Uterus (tissue), 4 donors: ENCODE results near the gene FBXL2. TPM values are rescaled to one million over a fixed set of nuclear protein-coding genes. Genes with fewer than 3 reads are reported as not detected.

Source experiments
- DNase-seq, 2 donors: peaks; one replicate each; pipeline ENCODE4 v3.0.0-alpha.2; 2019 to 2020
- H3K27ac ChIP-seq, 2 donors: fragments of 200-600 bp; sonication (generic); 1 replicate in 1 of 2; 2 replicates in 1 of 2; pipeline ENCODE4 v1.5.1; 2016 to 2018
- H3K27me3 ChIP-seq, 2 donors: fragments of 200-600 bp; sonication (generic); one replicate each; pipeline ENCODE4 v1.5.1; 2018 to 2019; ENCODE audit warnings: control low read depth in 1 of 2
- H3K36me3 ChIP-seq, 2 donors: fragments of 200-600 bp; sonication (generic); one replicate each; pipeline ENCODE4 v1.5.1; 2019; ENCODE audit warnings: control low read depth in 1 of 2
- H3K4me1 ChIP-seq, 2 donors: fragments of 200-600 bp; sonication (generic); one replicate each; pipeline ENCODE4 v1.5.1; 2018 to 2019; ENCODE audit warnings: control low read depth in 1 of 2
- H3K4me3 ChIP-seq, 2 donors: fragments of 200-600 bp; sonication (generic); 1 replicate in 1 of 2; 2 replicates in 1 of 2; pipeline ENCODE4 v1.5.1; 2018 to 2019; ENCODE audit warnings: mild to moderate bottlenecking in 1 of 2
- H3K9me3 ChIP-seq, 2 donors: fragments of 200-600 bp; sonication (generic); one replicate each; pipeline ENCODE4 v1.5.1; 2019; ENCODE audit warnings: control low read depth in 1 of 2
- POLR2A ChIP-seq, 2 donors: fragments of 450-650 bp; IDR thresholded peaks; one replicate each; pipeline ENCODE4 v1.6.1; 2016; ENCODE audit warnings: antibody characterized with exemption in 2 of 2, mild to moderate bottlenecking in 1 of 2, moderate library complexity in 1 of 2
- intact Hi-C: fragments of 100-400 bp; cut with DNase I; formaldehyde crosslinking; loops from one replicate; pipeline ENCODE4 v1.15.1; 2023; ENCODE audit warnings: low total_unique reads
- total RNA-seq, 4 donors: library from RNA; depleted of rRNA in 3 of 4; stranded (reverse); fragments of >200 nt in 3 of 4; gene quantifications; one replicate each; pipeline versions ENCODE4 v1.1.0 to v1.2.4, GENCODE V29; 2014 to 2023
- TF ChIP-seq, protein P1 (sequence below), 4 experiments: fragments of 200-600 bp in 2 of 4; fragments of 450-650 bp in 2 of 4; sonication (generic) in 2 of 4; IDR thresholded peaks; one replicate each; pipeline ENCODE4 v1.5.1; 2016 to 2019; ENCODE audit warnings: antibody characterized with exemption in 4 of 4, mild to moderate bottlenecking in 2 of 4, moderate library complexity in 1 of 4
- donor health status: DM: yes; HTN: yes; CAD: no.

FBXL2 gene
- total RNA-seq, 4 donors from 2014 or later = 10.2 to 24.3 (median 14.1) TPM; not detected in 1

DNA sequence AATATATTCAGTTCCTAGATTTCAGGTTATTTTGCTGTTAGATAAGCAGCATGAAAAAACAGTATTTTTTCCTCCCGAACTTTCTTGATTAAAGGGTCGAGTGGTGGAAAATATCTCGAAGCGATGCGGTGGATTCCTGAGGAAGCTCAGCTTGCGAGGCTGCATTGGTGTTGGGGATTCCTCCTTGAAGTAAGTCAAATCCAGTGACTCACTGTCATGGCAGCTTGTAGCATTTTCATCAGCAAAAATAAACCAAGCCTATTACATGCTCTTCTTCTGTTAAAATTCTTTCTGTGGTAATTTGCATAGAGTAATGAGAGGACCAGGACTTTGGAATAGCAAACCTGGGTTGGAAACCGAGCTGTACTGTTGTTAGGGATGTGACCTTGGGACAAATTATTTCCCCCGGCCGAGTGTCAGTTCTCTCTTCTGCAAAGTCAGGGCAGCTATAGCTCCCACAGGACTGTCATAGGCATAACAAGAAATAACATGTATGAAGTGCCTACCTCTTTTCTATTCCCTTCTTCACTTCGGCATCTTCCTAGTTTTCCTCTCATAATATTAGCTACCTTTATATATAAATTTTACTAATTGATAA lies 87.4 kb downstream of the FBXL2 start:
- no peak overlapping the region for H3K4me3 ChIP-seq
- H3K9me3 ChIP-seq = no peaks in the 10 kb centered on the region
- no peaks in the 10 kb centered on the region for H3K4me1 ChIP-seq
- H3K27ac ChIP-seq = no peak overlapping the region
- H3K27me3 ChIP-seq = no peaks in the 10 kb centered on the region
- DNase-seq = no peak
- no peaks in the 10 kb centered on the region for H3K36me3 ChIP-seq
- no peak for TF ChIP-seq POLR2A (IDR thresholded peaks at IDR 0.05)
- TF ChIP-seq, protein P1, sequence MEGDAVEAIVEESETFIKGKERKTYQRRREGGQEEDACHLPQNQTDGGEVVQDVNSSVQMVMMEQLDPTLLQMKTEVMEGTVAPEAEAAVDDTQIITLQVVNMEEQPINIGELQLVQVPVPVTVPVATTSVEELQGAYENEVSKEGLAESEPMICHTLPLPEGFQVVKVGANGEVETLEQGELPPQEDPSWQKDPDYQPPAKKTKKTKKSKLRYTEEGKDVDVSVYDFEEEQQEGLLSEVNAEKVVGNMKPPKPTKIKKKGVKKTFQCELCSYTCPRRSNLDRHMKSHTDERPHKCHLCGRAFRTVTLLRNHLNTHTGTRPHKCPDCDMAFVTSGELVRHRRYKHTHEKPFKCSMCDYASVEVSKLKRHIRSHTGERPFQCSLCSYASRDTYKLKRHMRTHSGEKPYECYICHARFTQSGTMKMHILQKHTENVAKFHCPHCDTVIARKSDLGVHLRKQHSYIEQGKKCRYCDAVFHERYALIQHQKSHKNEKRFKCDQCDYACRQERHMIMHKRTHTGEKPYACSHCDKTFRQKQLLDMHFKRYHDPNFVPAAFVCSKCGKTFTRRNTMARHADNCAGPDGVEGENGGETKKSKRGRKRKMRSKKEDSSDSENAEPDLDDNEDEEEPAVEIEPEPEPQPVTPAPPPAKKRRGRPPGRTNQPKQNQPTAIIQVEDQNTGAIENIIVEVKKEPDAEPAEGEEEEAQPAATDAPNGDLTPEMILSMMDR (IDR thresholded peaks at IDR 0.05) = no peak
- intact Hi-C loops = no loop called here

DNA sequence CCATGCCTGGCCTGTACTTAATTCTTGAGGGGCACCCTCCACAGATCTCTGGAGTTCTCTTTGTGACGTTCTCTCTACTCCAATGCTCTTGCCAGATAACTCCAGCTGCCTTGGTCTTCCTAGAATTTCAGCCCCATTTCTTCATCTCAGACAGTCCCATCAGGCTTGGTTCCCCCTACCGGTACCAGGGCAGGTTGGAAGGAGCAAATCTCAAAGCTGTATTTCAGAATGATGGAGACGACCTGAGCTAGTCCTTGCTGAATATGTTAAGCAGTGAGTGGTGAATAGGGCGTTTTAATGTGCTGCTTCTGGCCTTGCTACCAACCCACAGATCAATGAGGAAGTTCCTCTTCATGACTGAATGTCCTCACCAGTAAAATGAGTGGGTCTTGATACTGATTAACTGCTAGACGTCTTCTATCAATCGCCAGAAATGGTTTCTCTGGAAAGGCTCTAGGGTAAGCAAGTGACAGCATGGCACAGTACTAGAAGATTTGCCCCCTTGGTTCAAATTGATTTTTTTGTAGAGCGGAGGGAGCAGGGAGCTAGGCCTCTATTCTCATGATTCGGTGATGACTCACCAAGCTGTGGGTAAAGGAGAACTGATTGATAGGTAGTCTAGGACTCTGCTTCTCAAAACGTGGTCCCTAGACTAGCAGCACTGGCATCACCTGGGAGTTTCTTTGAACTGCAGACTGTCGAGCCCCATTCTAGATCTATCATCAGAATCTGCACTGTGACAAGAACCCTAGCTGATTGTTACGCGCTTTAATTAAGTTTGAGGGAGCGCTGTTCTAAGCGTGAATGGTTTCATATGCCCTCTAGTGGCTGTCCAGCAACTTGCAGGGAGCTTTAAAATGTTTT lies 95.2 kb downstream of the FBXL2 start:
- DNase-seq = no peak
- no peak overlapping the region for H3K4me3 ChIP-seq
- intact Hi-C loops = no loop called here

GRCh38 chr3:33373082-33373437 lies 95.8 kb downstream of the FBXL2 start:
- no peak overlapping the region for H3K4me3 ChIP-seq
- H3K27me3 ChIP-seq = no peaks in the 10 kb centered on the region
- no peaks in the 10 kb centered on the region for H3K36me3 ChIP-seq
- TF ChIP-seq POLR2A (IDR thresholded peaks at IDR 0.05) = no peak
- TF ChIP-seq, protein P1 (IDR thresholded peaks at IDR 0.05) = no peak
- H3K27ac ChIP-seq = no peak overlapping the region
- intact Hi-C loops = no loop called here
- no peaks in the 10 kb centered on the region for H3K4me1 ChIP-seq
- no peaks in the 10 kb centered on the region for H3K9me3 ChIP-seq
- DNase-seq = no peak

More for the DNA sequence above, 95.2 kb downstream of the FBXL2 start:
- H3K9me3 ChIP-seq = no peaks in the 10 kb centered on the region
- TF ChIP-seq, protein P1 (IDR thresholded peaks at IDR 0.05) = peak; percentile 78 to 88 (median 86)
- TF ChIP-seq POLR2A (IDR thresholded peaks at IDR 0.05) = no peak
- H3K27me3 ChIP-seq = no peaks in the 10 kb centered on the region
- H3K27ac ChIP-seq = no peak overlapping the region
- no peaks in the 10 kb centered on the region for H3K36me3 ChIP-seq
- no peaks in the 10 kb centered on the region for H3K4me1 ChIP-seq

- intact Hi-C loops = no loop called here
- no peaks in the 10 kb centered on the region for H3K27me3 ChIP-seq
- H3K27ac ChIP-seq = no peak overlapping the region
- TF ChIP-seq POLR2A (IDR thresholded peaks at IDR 0.05) = no peak
- TF ChIP-seq, protein P1 (IDR thresholded peaks at IDR 0.05) = no peak
- no peaks in the 10 kb centered on the region for H3K36me3 ChIP-seq
- H3K4me3 ChIP-seq = no peak overlapping the region
- H3K9me3 ChIP-seq = no peaks in the 10 kb centered on the region
- no peaks in the 10 kb centered on the region for H3K4me1 ChIP-seq
- DNase-seq = no peak
These were observed 100.2 kb downstream of the FBXL2 start for GRCh38 chr3:33377489-33377888.

DNA sequence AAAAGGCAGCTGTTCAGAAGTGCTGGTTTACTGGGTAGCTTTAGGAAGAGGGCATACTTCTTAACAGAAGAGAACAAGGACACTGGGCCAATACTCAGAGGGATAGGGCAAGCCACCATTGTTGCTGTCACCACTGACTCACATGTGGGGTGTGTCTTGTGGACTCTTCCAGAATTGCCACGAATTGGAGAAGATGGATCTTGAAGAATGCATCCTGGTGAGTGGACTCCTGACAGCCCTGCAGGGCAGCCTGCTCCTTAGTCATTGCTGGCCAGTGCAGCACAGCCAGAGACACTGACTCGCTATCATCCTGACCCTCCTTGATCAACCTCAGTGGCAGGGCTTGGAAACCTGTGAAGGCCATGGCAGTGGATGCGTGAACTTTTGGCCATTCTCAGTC lies 100.7 kb downstream of the FBXL2 start:
- no peak overlapping the region for H3K4me3 ChIP-seq
- no peak for TF ChIP-seq POLR2A (IDR thresholded peaks at IDR 0.05)
- TF ChIP-seq, protein P1 (IDR thresholded peaks at IDR 0.05) = no peak
- H3K4me1 ChIP-seq = no peaks in the 10 kb centered on the region
- H3K9me3 ChIP-seq = no peaks in the 10 kb centered on the region
- intact Hi-C loops = no loop called here
- DNase-seq = no peak
- no peaks in the 10 kb centered on the region for H3K36me3 ChIP-seq
- H3K27ac ChIP-seq = no peak overlapping the region
- H3K27me3 ChIP-seq = no peaks in the 10 kb centered on the region
